Calu3 (cell line): ENCODE results near the gene TRPC4. TPM values are rescaled to one million over a fixed set of nuclear protein-coding genes. Genes with fewer than 3 reads are reported as not detected.

Source experiments
- BruUV-seq: library from RNA; stranded (reverse); fragments of 400-500 nt; replicated peaks from 2 replicates; lab custom pipeline; 2021; lab: Mats Ljungman, UMichigan
- CTCF ChIA-PET: fragments of 300-600 bp; sonication (Branson Sonifier 250); formaldehyde crosslinking; loops from one replicate; lab custom pipeline; 2022; ENCODE audit warnings: antibody characterized with exemption; lab: Charles Lee
- DNase-seq: peaks from one replicate; pipeline ENCODE4 v3.0.0; 2022
- H3K27ac Mint-ChIP-seq: one replicate; pipeline ENCODE4 v1.8.0; 2022; ENCODE audit warnings: mixed read lengths; ENCODE audit not compliant: unreplicated experiment
- H3K27me3 Mint-ChIP-seq: one replicate; pipeline ENCODE4 v1.8.0; 2022; ENCODE audit warnings: mixed read lengths; ENCODE audit not compliant: unreplicated experiment
- H3K36me3 Mint-ChIP-seq: one replicate; pipeline ENCODE4 v1.8.0; 2022; ENCODE audit warnings: mild to moderate bottlenecking, moderate library complexity, mixed read lengths; ENCODE audit not compliant: insufficient read depth, unreplicated experiment
- H3K4me1 Mint-ChIP-seq: one replicate; pipeline ENCODE4 v1.8.0; 2022; ENCODE audit warnings: mild to moderate bottlenecking, low read depth, mixed read lengths; ENCODE audit not compliant: unreplicated experiment
- H3K4me3 Mint-ChIP-seq: one replicate; pipeline ENCODE4 v1.8.0; 2022; ENCODE audit warnings: mild to moderate bottlenecking, low read depth, moderate library complexity, mixed read lengths; ENCODE audit not compliant: unreplicated experiment
- H3K9me3 Mint-ChIP-seq: one replicate; pipeline ENCODE4 v1.8.0; 2022; ENCODE audit warnings: low read depth, mixed read lengths; ENCODE audit not compliant: unreplicated experiment
- intact Hi-C: fragments of 100-400 bp; cut with micrococcal nuclease; formaldehyde crosslinking; loops from one replicate; pipeline ENCODE4 v1.10.0; 2022; ENCODE audit not compliant: unreplicated experiment
- total RNA-seq: library from RNA; stranded (reverse); gene quantifications from 2 replicates; pipeline ENCODE4 v1.2.3, GENCODE V29; 2022
- TF ChIP-seq, protein P1 (sequence below): fragments of 200-600 bp; IDR thresholded peaks from one replicate; pipeline ENCODE4 v1.8.0; 2022; ENCODE audit warnings: antibody characterized with exemption; ENCODE audit not compliant: unreplicated experiment

Gene TRPC4
- total RNA-seq, 1 experiment from 2014 or later, result not detected

DNA sequence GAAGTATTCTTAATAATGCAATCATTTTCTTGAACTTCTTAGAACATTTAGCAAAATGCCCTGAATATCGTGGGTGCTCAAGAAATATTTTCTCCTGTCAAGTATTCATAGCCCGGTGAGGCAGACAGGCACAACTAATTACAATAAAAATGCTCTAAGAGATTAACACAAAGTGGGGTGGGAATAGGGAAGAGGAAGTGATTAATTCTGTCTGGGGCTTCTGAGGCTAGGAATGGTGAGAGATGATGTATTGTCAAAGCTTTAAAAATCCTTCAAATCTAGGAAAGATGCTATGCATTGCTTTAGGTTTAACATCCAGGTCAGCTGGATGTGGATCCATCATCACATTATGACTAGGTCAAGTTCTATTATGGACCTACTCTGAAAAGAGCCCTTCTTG lies 204.2 kb downstream of the TRPC4 start:
- Mint-ChIP-seq H3K4me3 (no peak overlapping the region), H3K36me3 (no peaks in the 10 kb centered on the region), H3K4me1 (no peaks in the 10 kb centered on the region), H3K9me3 (peaks cover 3% of the 10 kb centered on the region), H3K27me3 (no peaks in the 10 kb centered on the region), H3K27ac (no peak overlapping the region)
- intact Hi-C loops, result no loop called here
- DNase-seq, result no peak
- no TSS peak for BruUV-seq
- CTCF ChIA-PET, result no interaction called here
- TF ChIP-seq, protein P1, sequence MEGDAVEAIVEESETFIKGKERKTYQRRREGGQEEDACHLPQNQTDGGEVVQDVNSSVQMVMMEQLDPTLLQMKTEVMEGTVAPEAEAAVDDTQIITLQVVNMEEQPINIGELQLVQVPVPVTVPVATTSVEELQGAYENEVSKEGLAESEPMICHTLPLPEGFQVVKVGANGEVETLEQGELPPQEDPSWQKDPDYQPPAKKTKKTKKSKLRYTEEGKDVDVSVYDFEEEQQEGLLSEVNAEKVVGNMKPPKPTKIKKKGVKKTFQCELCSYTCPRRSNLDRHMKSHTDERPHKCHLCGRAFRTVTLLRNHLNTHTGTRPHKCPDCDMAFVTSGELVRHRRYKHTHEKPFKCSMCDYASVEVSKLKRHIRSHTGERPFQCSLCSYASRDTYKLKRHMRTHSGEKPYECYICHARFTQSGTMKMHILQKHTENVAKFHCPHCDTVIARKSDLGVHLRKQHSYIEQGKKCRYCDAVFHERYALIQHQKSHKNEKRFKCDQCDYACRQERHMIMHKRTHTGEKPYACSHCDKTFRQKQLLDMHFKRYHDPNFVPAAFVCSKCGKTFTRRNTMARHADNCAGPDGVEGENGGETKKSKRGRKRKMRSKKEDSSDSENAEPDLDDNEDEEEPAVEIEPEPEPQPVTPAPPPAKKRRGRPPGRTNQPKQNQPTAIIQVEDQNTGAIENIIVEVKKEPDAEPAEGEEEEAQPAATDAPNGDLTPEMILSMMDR, result no peak

DNA sequence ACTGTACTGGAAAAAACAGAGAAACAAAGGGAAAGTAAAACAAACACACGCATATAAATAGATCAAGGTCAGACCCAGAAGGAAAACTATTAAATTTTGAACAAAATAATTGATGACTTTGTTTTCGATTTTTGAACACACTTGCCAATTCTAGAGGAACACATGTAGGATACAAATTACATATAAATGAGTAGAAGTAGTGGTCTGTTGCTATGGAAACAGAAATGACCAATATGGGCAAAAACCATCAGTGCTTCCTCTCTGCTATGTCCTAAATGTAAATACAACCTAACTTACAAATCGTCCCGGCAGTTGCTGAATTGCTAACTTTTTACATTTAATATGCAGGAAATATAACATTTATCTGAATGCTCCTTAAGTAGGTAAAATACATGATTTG lies 205.8 kb downstream of the TRPC4 start:
- BruUV-seq, result no TSS peak
- intact Hi-C loops, result no loop called here
- H3K9me3 Mint-ChIP-seq, result peaks cover 3% of the 10 kb centered on the region
- CTCF ChIA-PET, result no interaction called here
- no peak overlapping the region for H3K27ac Mint-ChIP-seq
- no peaks in the 10 kb centered on the region for H3K4me1 Mint-ChIP-seq
- no peaks in the 10 kb centered on the region for H3K36me3 Mint-ChIP-seq
- TF ChIP-seq, protein P1, result no peak
- H3K27me3 Mint-ChIP-seq, result no peaks in the 10 kb centered on the region
- H3K4me3 Mint-ChIP-seq, result no peak overlapping the region
- DNase-seq, result no peak

DNA sequence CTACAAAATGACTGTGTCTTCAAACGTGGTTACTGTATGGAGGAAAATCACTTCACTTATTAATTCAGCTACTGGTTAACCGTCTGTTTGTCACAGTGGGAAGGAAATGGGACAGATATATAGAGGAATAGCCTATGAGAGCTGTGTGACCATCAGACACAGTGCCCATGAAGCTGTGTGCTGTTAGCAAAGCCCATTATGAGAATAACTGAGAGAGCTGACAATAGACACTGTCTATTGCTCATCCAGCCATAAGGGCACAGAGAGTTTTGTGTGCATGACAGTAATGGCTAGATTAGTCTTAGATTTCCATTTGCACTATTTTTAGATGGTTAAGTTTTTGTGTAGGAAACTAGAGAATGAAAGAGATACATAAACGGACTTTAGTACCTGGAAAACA lies 206.9 kb downstream of the TRPC4 start:
- peaks cover 3% of the 10 kb centered on the region for H3K9me3 Mint-ChIP-seq
- H3K4me1 Mint-ChIP-seq, result no peaks in the 10 kb centered on the region
- BruUV-seq, result no TSS peak
- TF ChIP-seq, protein P1, result no peak
- H3K27ac Mint-ChIP-seq, result no peak overlapping the region
- DNase-seq, result no peak
- H3K36me3 Mint-ChIP-seq, result no peaks in the 10 kb centered on the region
- intact Hi-C loops, result no loop called here
- H3K4me3 Mint-ChIP-seq, result no peak overlapping the region
- H3K27me3 Mint-ChIP-seq, result no peaks in the 10 kb centered on the region
- CTCF ChIA-PET, result no interaction called here

- no peaks in the 10 kb centered on the region for H3K9me3 Mint-ChIP-seq
- CTCF ChIA-PET, result no interaction called here
- DNase-seq, result no peak
- H3K4me1 Mint-ChIP-seq, result no peaks in the 10 kb centered on the region
- no peaks in the 10 kb centered on the region for H3K36me3 Mint-ChIP-seq
- no peaks in the 10 kb centered on the region for H3K27me3 Mint-ChIP-seq
- H3K27ac Mint-ChIP-seq, result no peak overlapping the region
- intact Hi-C loops, result no loop called here
- no TSS peak for BruUV-seq
- TF ChIP-seq, protein P1, result no peak
- H3K4me3 Mint-ChIP-seq, result no peak overlapping the region
These were observed 211.6 kb downstream of the TRPC4 start for GRCh38 chr13:37657956-37658355.
